Smooth muscle cell (in vitro differentiated cells): Measurements from ENCODE around the gene SH3YL1. TPM values are rescaled to one million over a fixed set of nuclear protein-coding genes. Genes with fewer than 3 reads are reported as not detected.

ENCODE experiments used
- DNase-seq: peaks from one replicate; lab custom pipeline; 2025; ENCODE audit not compliant: unreplicated experiment; lab: John Stamatoyannopoulos, UW
- H2AFZ ChIP-seq: fragments of 200-600 bp; sonication (generic); 2 replicates; pipeline ENCODE4 v1.6.0; 2016; ENCODE audit warnings: antibody characterized with exemption, low read depth, mild to moderate bottlenecking
- H3F3A ChIP-seq: fragments of 200-600 bp; sonication (generic); 2 replicates; pipeline ENCODE4 v1.6.0; 2017; ENCODE audit warnings: antibody characterized with exemption, low read depth
- H3K27ac ChIP-seq: fragments of 200-600 bp; sonication (generic); 2 replicates; pipeline ENCODE4 v1.5.1; 2016; ENCODE audit warnings: low read depth, mild to moderate bottlenecking
- H3K27me3 ChIP-seq: fragments of 200-600 bp; sonication (generic); 2 replicates; pipeline ENCODE4 v1.6.1; 2016; ENCODE audit warnings: low read depth, mild to moderate bottlenecking
- H3K36me3 ChIP-seq: fragments of 200-600 bp; sonication (generic); 2 replicates; pipeline ENCODE4 v1.5.1; 2016; ENCODE audit warnings: low read depth
- H3K4me1 ChIP-seq: fragments of 200-600 bp; sonication (generic); 2 replicates; pipeline ENCODE4 v1.5.1; 2016; ENCODE audit warnings: low read depth
- H3K4me2 ChIP-seq: fragments of 200-600 bp; sonication (generic); 2 replicates; pipeline ENCODE4 v1.6.0; 2016; ENCODE audit warnings: mild to moderate bottlenecking
- H3K4me3 ChIP-seq: fragments of 200-600 bp; sonication (generic); 2 replicates; pipeline ENCODE4 v1.5.1; 2016; ENCODE audit warnings: mild to moderate bottlenecking
- H3K79me2 ChIP-seq: fragments of 200-600 bp; sonication (generic); 2 replicates; pipeline ENCODE4 v1.6.0; 2016; ENCODE audit warnings: low read depth, mild to moderate bottlenecking
- H3K9ac ChIP-seq: fragments of 200-600 bp; sonication (generic); 2 replicates; pipeline ENCODE4 v1.6.0; 2016; ENCODE audit warnings: low read depth
- H3K9me3 ChIP-seq: fragments of 200-600 bp; sonication (generic); replicated peaks from 2 replicates; pipeline ENCODE4 v1.5.1; 2016; ENCODE audit warnings: low read depth
- H4K20me1 ChIP-seq: fragments of 200-600 bp; sonication (generic); 2 replicates; pipeline ENCODE4 v1.6.0; 2016; ENCODE audit warnings: low read depth
- CTCF ChIP-seq: fragments of 200-600 bp; sonication (generic); IDR thresholded peaks from 2 replicates; pipeline ENCODE4 v1.5.1; 2017; ENCODE audit warnings: borderline replicate concordance, mild to moderate bottlenecking, antibody characterized with exemption; ENCODE audit not compliant: insufficient read depth, poor library complexity, severe bottlenecking
- WGBS: methylation state at CpG from one replicate; pipeline ENCODE4 v1.1.7; 2016; ENCODE audit warnings: low lambda C conversion rate; 5-methylcytosine and 5-hydroxymethylcytosine counted together
- polyA plus RNA-seq: library from polyadenylated mRNA; unstranded; fragments of >200 nt; fragmentation: Nextera tagmentation; extraction: Ambion mirVana; gene quantifications from 2 replicates; pipeline ENCODE4 v1.2.1, GENCODE V29; 2016
- total RNA-seq: library from RNA; depleted of rRNA; stranded (reverse); fragments of >200 nt; gene quantifications from 2 replicates; pipeline ENCODE4 v1.2.3, GENCODE V29; 2014

Gene SH3YL1
- total RNA-seq = 30.2 and 42.8 TPM in 2 replicates
- polyA plus RNA-seq = 12.1 and 17.1 TPM in 2 replicates

GRCh38 chr2:263774-264492 lies at the start of gene SH3YL1:
Gene SH3YL1 (minus strand): TSS chr2:264032. CDS start chr2:263984, 48 bp downstream.
- Histone ChIP-seq H3K27me3 (no peaks in the 10 kb centered on the region), H3K4me3 (peak within 1 kb of the TSS; percentile 77), H3F3A (no peaks in the 10 kb centered on the region), H3K36me3 (no peaks in the 10 kb centered on the region), H3K79me2 (peaks cover 54% of the 10 kb centered on the region), H3K27ac (peak within 1 kb of the TSS; percentile 75), H2AFZ (peak within 1 kb of the TSS; percentile 97), H3K4me1 (peaks cover 10% of the 10 kb centered on the region), H3K4me2 (peak within 1 kb of the TSS; percentile 87), H4K20me1 (peaks cover 29% of the 10 kb centered on the region), H3K9ac (peak within 1 kb of the TSS; percentile 91), H3K9me3 (no peaks in the 10 kb centered on the region)
- no peak for DNase-seq
- WGBS = 1% methylated on average over 59 of the region's 77 CpGs
- no peak for TF ChIP-seq CTCF

- Histone ChIP-seq H3K27me3 (no peaks in the 10 kb centered on the region), H2AFZ (no peak overlapping the region), H3K4me2 (no peak overlapping the region), H3F3A (no peaks in the 10 kb centered on the region), H3K4me1 (peaks cover 9% of the 10 kb centered on the region), H3K27ac (no peak overlapping the region), H3K36me3 (no peaks in the 10 kb centered on the region), H3K4me3 (no peak overlapping the region), H3K9me3 (no peaks in the 10 kb centered on the region), H3K79me2 (no peaks in the 10 kb centered on the region), H4K20me1 (no peaks in the 10 kb centered on the region), H3K9ac (no peak overlapping the region)
- DNase-seq = no peak
- no peak for TF ChIP-seq CTCF
- 90% methylated on average over 5 of the region's 5 CpGs for WGBS
These were observed 47.2 kb upstream of the SH3YL1 start for GRCh38 chr2:310994-311393.

- no peaks in the 10 kb centered on the region for H3K79me2 ChIP-seq
- no peak for DNase-seq
- H3K36me3 ChIP-seq = no peaks in the 10 kb centered on the region
- no peaks in the 10 kb centered on the region for H4K20me1 ChIP-seq
- no peaks in the 10 kb centered on the region for H3K27me3 ChIP-seq
- no peaks in the 10 kb centered on the region for H3K9me3 ChIP-seq
- no peak for TF ChIP-seq CTCF
- H3F3A ChIP-seq = no peaks in the 10 kb centered on the region
- H3K27ac ChIP-seq = no peak overlapping the region
- no peak overlapping the region for H3K4me3 ChIP-seq
- 76% methylated on average over 10 of the region's 10 CpGs for WGBS
- H3K4me1 ChIP-seq = peaks cover 9% of the 10 kb centered on the region
- H2AFZ ChIP-seq = no peak overlapping the region
- H3K9ac ChIP-seq = no peak overlapping the region
- no peak overlapping the region for H3K4me2 ChIP-seq
These were observed 46.2 kb upstream of the SH3YL1 start for GRCh38 chr2:309954-310510.
